ENCODE measurements around the gene OR8D1. TPM values are rescaled to one million over a fixed set of nuclear protein-coding genes. Genes with fewer than 3 reads are reported as not detected.
"Not testable (repeated sequence)": the region's sequence is repeated elsewhere in the genome, so short reads cannot be mapped to it uniquely, and the experiment has no call there.

OR8D1 gene
- total RNA-seq, 1 experiment from 2014 or later = not detected

DNA sequence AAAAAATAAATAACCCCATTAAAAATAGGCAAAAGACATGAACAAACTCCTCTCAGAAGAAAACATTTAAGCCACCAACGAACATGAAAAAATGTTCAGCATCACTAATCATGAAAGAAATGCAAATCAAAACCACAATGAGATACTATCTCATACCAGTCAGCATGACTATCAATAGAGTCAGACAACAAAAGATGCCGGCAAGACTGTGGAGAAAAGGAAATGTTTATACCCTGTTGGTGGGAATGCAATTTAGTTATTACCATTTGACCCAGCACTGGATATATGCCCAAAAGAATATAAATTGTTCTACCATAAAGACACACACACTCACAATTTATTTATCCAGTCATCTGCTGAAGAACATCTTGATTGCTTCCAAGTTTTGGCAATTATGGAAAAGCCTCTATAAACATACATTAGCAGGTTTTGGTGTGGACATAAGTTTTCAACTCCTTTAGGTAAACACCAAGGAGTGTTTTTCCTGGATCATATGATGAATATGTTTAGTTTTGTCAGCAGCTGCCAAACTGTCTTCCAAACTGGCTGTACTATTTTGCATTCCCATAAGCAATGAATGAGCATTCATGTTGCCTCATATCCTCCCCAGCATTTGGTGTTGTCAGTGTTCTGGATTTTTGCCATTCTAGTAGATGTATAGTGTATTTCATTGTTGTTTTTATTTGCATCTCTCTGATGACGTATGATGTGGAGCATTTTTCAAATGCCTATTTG is 28.0 kb downstream of the OR8D1 start:
- peak; percentile 0 for DNase-seq (ENCODE audit: low spot score)

DNA sequence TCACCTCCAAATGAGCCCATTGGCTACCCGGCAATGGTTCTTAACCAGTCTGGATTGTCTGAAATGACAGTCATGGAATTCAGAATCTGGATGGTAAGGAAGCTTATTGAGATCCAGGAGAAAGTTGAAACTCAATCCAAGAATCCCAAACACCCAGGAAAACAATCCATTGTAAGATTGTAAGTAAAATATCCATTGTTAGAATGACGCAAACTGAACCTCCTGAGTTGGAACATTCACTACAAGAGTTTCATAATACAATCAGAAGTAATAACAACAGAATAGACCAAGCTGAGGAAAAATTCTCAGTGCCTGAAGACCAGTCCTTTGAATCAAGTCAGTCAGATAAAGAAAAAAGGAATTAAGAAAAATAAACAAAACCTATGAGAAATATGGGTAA is 35.5 kb downstream of the OR8D1 start:
- DNase-seq (ENCODE audit: low spot score) = no peak

DNA sequence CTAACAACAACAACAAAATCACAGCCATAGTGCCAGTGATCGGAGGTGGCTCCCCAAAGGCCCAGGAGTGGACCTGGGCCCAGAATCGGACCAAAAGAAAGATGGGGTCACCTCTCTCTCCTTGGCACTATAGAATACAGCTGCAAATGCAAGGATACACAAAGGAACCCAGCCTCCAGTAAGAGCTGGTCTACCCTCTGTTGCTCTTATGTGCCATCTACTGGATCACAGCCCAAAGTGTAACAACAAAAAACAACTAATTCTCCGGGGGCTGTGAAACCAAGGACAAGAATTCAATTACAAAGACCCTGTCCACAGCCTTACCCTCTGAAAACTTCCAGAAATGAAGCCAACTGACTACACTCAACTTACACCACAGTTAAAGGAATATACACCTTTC is 35.9 kb downstream of the OR8D1 start:
- DNase-seq (ENCODE audit: low spot score) = no peak

DNA sequence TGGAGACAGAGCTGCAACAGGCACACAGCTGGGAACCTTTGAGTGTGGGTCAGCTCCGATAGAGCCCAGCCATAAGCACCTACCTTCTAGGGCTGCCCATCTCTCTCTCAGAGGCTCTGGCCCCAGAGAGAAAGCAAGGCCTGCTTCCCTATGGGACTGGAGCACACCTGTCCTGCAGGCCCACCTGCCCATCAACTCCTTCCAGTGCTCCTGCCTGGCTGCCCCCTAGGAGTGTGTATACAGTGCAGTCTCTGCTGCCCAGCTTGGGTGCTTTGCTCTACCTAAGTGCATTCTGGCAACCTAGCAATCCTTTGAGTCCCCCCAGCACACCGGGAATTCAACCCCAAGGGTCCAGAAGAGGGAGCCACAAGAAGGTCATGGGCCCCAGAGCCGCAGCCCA is 36.5 kb downstream of the OR8D1 start:
- no peak for DNase-seq (ENCODE audit: low spot score)

DNA sequence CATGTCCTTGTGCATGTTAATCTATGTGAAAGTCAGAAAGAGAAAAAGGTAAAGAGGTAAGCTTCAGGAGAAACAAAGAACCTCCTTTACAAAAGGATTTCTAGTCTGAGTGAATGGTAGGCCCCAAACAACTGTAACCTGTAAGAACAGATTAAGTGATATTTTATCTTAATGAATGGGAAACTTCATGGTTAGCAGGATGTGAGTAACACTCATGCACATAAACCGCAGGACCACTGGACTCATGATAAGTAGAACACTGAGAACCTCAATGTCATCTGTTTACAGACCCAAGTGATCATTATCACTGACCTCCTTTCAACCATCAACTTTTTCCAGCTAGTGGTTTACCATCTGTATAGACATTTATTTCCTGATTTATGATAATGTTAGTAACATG is 37.7 kb downstream of the OR8D1 start:
- peak; percentile 39 for DNase-seq (ENCODE audit: low spot score)

DNA sequence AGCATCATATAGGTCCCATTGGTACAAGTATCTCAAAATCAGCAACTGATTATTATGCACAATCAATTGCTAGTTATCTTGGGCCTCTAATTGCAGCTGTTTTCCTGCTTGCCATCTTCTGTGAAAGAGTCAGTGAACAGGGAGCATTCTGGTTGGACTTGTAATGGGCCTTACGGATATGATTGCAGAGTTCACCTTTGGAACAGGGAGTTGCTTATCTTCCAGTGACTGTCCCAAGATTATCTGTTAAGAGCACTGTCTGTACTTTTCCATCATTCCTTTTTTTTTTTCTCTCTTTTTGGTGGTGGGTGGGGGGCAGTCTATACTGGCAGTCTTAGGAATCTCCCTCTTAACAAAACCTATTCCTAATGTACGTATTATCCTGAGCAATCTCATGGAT is 39.7 kb downstream of the OR8D1 start:
- no peak for DNase-seq (ENCODE audit: low spot score)

DNA sequence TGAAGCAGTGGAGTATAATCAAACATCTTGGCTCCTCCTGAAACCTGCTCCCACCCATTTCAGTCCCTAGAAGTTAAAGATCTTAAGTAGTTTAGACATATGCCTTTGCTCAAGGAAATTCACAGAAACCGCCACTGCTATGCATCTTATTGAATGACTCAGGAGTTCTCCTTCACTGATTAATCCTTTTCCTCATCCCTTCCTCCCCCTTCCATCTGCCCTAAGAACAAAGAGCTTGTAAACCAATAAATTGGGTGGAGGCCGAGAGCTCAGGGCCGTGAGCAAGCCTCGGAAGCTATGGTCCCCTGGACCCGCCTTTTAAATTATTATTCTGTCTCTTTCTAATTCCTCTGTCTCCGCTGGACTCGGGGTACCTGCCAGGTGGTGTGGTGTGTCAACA is 42.9 kb downstream of the OR8D1 start:
- DNase-seq (ENCODE audit: low spot score) = not testable (repeated sequence)

DNA sequence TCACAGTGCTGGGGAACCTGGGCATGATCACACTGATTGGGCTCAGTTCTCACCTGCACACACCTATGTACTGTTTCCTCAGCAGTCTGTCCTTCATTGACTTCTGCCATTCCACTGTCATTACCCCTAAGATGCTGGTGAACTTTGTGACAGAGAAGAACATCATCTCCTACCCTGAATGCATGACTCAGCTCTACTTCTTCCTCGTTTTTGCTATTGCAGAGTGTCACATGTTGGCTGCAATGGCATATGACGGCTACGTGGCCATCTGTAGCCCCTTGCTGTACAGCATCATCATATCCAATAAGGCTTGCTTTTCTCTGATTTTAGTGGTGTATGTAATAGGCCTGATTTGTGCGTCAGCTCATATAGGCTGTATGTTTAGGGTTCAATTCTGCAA is 48.7 kb downstream of the OR8D1 start:
- not testable (repeated sequence) for DNase-seq (ENCODE audit: low spot score)

DNA sequence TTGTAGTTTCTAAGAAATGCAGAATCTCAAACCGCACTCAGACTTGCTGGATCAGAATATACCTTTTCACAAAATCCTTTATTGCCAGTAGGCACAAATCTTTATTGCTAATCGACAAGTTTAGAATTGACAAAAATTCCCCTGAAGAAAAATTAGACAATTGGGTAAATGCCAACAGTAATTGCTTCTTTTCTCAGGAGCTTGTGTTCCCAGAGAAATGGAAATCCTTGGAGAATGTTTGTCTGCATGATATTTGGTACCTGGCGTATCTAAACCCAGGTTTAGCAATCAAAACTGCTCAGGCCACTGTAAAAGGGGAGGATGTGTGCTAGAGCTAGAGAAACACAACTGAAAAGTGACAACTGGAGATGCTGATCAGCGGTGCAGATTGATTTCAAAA is 57.7 kb downstream of the OR8D1 start, which contains the start of gene OR8G5:
Gene OR8G5 (plus strand): TSS at position 301 of the 400 bp plus-strand sequence. CDS start 8,556 bp downstream, outside the sequence.
- no peak for DNase-seq (ENCODE audit: low spot score)

Other genes with a start within 250 kb of the OR8D1 start
- gene VWA5A, start 198.5 kb downstream of the OR8D1 start, total RNA-seq (2014; rRNA removed; shearing (Covaris generic)) = 1.1 and 2.1 TPM in 2 replicates
- gene OR10D3, start 130.6 kb downstream of the OR8D1 start, total RNA-seq (2014; rRNA removed; shearing (Covaris generic)) = not detected in 2 replicates
- gene OR8G1, start 72.9 kb downstream of the OR8D1 start, total RNA-seq (2014; rRNA removed; shearing (Covaris generic)) = not detected in 2 replicates
- gene OR8G5, start 57.6 kb downstream of the OR8D1 start, total RNA-seq (2014; rRNA removed; shearing (Covaris generic)) = not detected in 2 replicates
- not detected in 2 replicates for gene OR8D2, start 6.2 kb upstream of the OR8D1 start, total RNA-seq (2014; rRNA removed; shearing (Covaris generic))
- gene OR8B2, start 70.5 kb upstream of the OR8D1 start, total RNA-seq (2014; rRNA removed; shearing (Covaris generic)) = not detected in 2 replicates
- gene OR8B3, start 85.1 kb upstream of the OR8D1 start, total RNA-seq (2014; rRNA removed; shearing (Covaris generic)) = not detected in 2 replicates
- not detected in 2 replicates for gene OR8B4, start 110.9 kb upstream of the OR8D1 start, total RNA-seq (2014; rRNA removed; shearing (Covaris generic))
- not detected in 2 replicates for gene OR8B8, start 131.7 kb upstream of the OR8D1 start, total RNA-seq (2014; rRNA removed; shearing (Covaris generic))
- gene OR8B12, start 229.7 kb upstream of the OR8D1 start, total RNA-seq (2014; rRNA removed; shearing (Covaris generic)) = not detected in 2 replicates

All from A172 (cell line).